GM23338 (cell line): ENCODE results near the gene GADD45B. TPM values are rescaled to one million over a fixed set of nuclear protein-coding genes. Genes with fewer than 3 reads are reported as not detected.

Experiments used
- ATAC-seq: fragments of 200-7000 bp; cut with Tn5 transposase; 3 replicates; pipeline ENCODE4 v1.9.1; 2020
- DNase-seq: peaks from one replicate; pipeline ENCODE4 v3.0.0-alpha.2; 2015; ENCODE audit warnings: low spot score
- H2AFZ ChIP-seq: fragments of 200-600 bp; sonication (generic); 2 replicates; pipeline ENCODE4 v1.8.0; 2016; ENCODE audit warnings: antibody characterized with exemption, mild to moderate bottlenecking, moderate library complexity
- H3F3A ChIP-seq: fragments of 200-600 bp; sonication (generic); replicated peaks from 2 replicates; pipeline ENCODE4 v1.8.0; 2017; ENCODE audit warnings: antibody characterized with exemption, mixed run types, low read depth
- H3K27ac ChIP-seq: fragments of 200-600 bp; sonication (generic); 2 replicates; pipeline ENCODE4 v1.6.1; 2016; ENCODE audit warnings: low read depth
- H3K27me3 ChIP-seq: fragments of 200-600 bp; sonication (generic); 2 replicates; pipeline ENCODE4 v1.8.0; 2016; ENCODE audit warnings: mild to moderate bottlenecking, mixed run types, moderate library complexity; ENCODE audit not compliant: insufficient read depth
- H3K36me3 ChIP-seq: fragments of 200-600 bp; sonication (generic); 2 replicates; pipeline ENCODE4 v1.8.0; 2016; ENCODE audit warnings: mild to moderate bottlenecking; ENCODE audit not compliant: insufficient read depth
- H3K4me1 ChIP-seq: fragments of 200-600 bp; sonication (generic); 2 replicates; pipeline ENCODE4 v1.8.0; 2016; ENCODE audit warnings: mild to moderate bottlenecking, moderate library complexity; ENCODE audit not compliant: insufficient read depth
- H3K4me2 ChIP-seq: fragments of 200-600 bp; sonication (generic); 2 replicates; pipeline ENCODE4 v1.7.1; 2017; ENCODE audit warnings: mixed run types
- H3K4me3 ChIP-seq: fragments of 200-600 bp; sonication (generic); 2 replicates; pipeline ENCODE4 v1.6.1; 2016; ENCODE audit warnings: mixed run types
- H3K79me2 ChIP-seq: fragments of 200-600 bp; sonication (generic); replicated peaks from 2 replicates; pipeline ENCODE4 v1.8.0; 2017; ENCODE audit warnings: mild to moderate bottlenecking; ENCODE audit not compliant: insufficient read depth
- H3K9me2 ChIP-seq: fragments of 200-600 bp; sonication (generic); 2 replicates; pipeline ENCODE4 v1.8.0; 2017; ENCODE audit not compliant: insufficient read depth
- H4K20me1 ChIP-seq: fragments of 200-600 bp; sonication (generic); replicated peaks from 2 replicates; pipeline ENCODE4 v1.8.0; 2017; ENCODE audit warnings: mild to moderate bottlenecking; ENCODE audit not compliant: insufficient read depth
- H3K27ac Mint-ChIP-seq: 2 replicates; pipeline ENCODE4 v1.8.0; 2020; ENCODE audit warnings: inconsistent platforms, mild to moderate bottlenecking, moderate library complexity, mixed read lengths
- H3K27me3 Mint-ChIP-seq: 3 replicates; pipeline ENCODE4 v1.8.0; 2022; ENCODE audit warnings: low read depth, mild to moderate bottlenecking, moderate library complexity, mixed read lengths, inconsistent platforms; ENCODE audit not compliant: insufficient read depth, poor library complexity
- H3K36me3 Mint-ChIP-seq: 3 replicates; pipeline ENCODE4 v1.8.0; 2021; ENCODE audit warnings: low read depth, mild to moderate bottlenecking, inconsistent platforms, moderate library complexity, mixed read lengths
- H3K4me1 Mint-ChIP-seq: 3 replicates; pipeline ENCODE4 v1.8.0; 2020; ENCODE audit warnings: mild to moderate bottlenecking, inconsistent platforms, mixed read lengths
- H3K4me3 Mint-ChIP-seq: 3 replicates; pipeline ENCODE4 v1.8.0; 2021; ENCODE audit warnings: moderate library complexity, mild to moderate bottlenecking, inconsistent platforms, mixed read lengths
- H3K9me3 Mint-ChIP-seq: 3 replicates; pipeline ENCODE4 v1.8.0; 2020; ENCODE audit warnings: moderate library complexity, mild to moderate bottlenecking, inconsistent platforms, mixed read lengths
- CREB1 ChIP-seq: fragments of 250-450 bp; sonication (Bioruptor Pico); IDR thresholded peaks from 2 replicates; pipeline ENCODE4 v1.5.0; 2020; ENCODE audit warnings: low read depth, mild to moderate bottlenecking, moderate library complexity
- ETS1 ChIP-seq: IDR thresholded peaks from 2 replicates; pipeline ENCODE4 v1.6.1; 2016; ENCODE audit warnings: antibody characterized with exemption
- EZH2 ChIP-seq: fragments of 200-600 bp; sonication (generic); IDR thresholded peaks from one replicate; pipeline ENCODE4 v1.8.0; 2017; ENCODE audit warnings: antibody characterized with exemption, mild to moderate bottlenecking, low read depth; ENCODE audit not compliant: unreplicated experiment
- EZH2phosphoT487 ChIP-seq: fragments of 200-600 bp; sonication (generic); IDR thresholded peaks from one replicate; pipeline ENCODE4 v1.8.1; 2018; ENCODE audit warnings: antibody characterized with exemption; ENCODE audit not compliant: unreplicated experiment
- JUNB ChIP-seq: IDR thresholded peaks from one replicate; pipeline ENCODE4 v1.6.1; 2016; ENCODE audit warnings: antibody characterized with exemption; ENCODE audit not compliant: unreplicated experiment
- ZNF114 ChIP-seq: fragments of 250-450 bp; sonication (Bioruptor Pico); IDR thresholded peaks from 2 replicates; pipeline ENCODE4 v1.5.0; 2020; ENCODE audit warnings: mild to moderate bottlenecking, moderate library complexity
- ZNF331 ChIP-seq: fragments of 250-450 bp; sonication (Bioruptor Pico); IDR thresholded peaks from 2 replicates; pipeline ENCODE4 v1.5.0; 2020; ENCODE audit warnings: low read depth, mild to moderate bottlenecking, moderate library complexity
- polyA plus RNA-seq: library from polyadenylated mRNA; unstranded; fragments of >200 nt; fragmentation: Nextera tagmentation; extraction: Ambion mirVana; gene quantifications from 2 replicates; pipeline ENCODE4 v1.2.1, GENCODE V29; 2016
- total RNA-seq: library from RNA; depleted of rRNA; stranded (reverse); fragments of >200 nt; shearing (Covaris generic); gene quantifications from 2 replicates; pipeline ENCODE4 v1.2.3, GENCODE V29; 2014
- TF ChIP-seq, protein P1 (sequence below): fragments of 250-450 bp; sonication (Bioruptor Pico); IDR thresholded peaks from 2 replicates; pipeline ENCODE4 v1.5.0; 2020; ENCODE audit warnings: mild to moderate bottlenecking, moderate library complexity
- TF ChIP-seq, protein P2 (sequence below): IDR thresholded peaks from one replicate; pipeline ENCODE4 v1.6.1; 2018; ENCODE audit warnings: antibody characterized with exemption; ENCODE audit not compliant: unreplicated experiment

The GADD45B gene
- total and polyA plus RNA-seq, 2 experiments from 2014 or later = 12.3 to 16.6 TPM

- TF ChIP-seq, protein P1, sequence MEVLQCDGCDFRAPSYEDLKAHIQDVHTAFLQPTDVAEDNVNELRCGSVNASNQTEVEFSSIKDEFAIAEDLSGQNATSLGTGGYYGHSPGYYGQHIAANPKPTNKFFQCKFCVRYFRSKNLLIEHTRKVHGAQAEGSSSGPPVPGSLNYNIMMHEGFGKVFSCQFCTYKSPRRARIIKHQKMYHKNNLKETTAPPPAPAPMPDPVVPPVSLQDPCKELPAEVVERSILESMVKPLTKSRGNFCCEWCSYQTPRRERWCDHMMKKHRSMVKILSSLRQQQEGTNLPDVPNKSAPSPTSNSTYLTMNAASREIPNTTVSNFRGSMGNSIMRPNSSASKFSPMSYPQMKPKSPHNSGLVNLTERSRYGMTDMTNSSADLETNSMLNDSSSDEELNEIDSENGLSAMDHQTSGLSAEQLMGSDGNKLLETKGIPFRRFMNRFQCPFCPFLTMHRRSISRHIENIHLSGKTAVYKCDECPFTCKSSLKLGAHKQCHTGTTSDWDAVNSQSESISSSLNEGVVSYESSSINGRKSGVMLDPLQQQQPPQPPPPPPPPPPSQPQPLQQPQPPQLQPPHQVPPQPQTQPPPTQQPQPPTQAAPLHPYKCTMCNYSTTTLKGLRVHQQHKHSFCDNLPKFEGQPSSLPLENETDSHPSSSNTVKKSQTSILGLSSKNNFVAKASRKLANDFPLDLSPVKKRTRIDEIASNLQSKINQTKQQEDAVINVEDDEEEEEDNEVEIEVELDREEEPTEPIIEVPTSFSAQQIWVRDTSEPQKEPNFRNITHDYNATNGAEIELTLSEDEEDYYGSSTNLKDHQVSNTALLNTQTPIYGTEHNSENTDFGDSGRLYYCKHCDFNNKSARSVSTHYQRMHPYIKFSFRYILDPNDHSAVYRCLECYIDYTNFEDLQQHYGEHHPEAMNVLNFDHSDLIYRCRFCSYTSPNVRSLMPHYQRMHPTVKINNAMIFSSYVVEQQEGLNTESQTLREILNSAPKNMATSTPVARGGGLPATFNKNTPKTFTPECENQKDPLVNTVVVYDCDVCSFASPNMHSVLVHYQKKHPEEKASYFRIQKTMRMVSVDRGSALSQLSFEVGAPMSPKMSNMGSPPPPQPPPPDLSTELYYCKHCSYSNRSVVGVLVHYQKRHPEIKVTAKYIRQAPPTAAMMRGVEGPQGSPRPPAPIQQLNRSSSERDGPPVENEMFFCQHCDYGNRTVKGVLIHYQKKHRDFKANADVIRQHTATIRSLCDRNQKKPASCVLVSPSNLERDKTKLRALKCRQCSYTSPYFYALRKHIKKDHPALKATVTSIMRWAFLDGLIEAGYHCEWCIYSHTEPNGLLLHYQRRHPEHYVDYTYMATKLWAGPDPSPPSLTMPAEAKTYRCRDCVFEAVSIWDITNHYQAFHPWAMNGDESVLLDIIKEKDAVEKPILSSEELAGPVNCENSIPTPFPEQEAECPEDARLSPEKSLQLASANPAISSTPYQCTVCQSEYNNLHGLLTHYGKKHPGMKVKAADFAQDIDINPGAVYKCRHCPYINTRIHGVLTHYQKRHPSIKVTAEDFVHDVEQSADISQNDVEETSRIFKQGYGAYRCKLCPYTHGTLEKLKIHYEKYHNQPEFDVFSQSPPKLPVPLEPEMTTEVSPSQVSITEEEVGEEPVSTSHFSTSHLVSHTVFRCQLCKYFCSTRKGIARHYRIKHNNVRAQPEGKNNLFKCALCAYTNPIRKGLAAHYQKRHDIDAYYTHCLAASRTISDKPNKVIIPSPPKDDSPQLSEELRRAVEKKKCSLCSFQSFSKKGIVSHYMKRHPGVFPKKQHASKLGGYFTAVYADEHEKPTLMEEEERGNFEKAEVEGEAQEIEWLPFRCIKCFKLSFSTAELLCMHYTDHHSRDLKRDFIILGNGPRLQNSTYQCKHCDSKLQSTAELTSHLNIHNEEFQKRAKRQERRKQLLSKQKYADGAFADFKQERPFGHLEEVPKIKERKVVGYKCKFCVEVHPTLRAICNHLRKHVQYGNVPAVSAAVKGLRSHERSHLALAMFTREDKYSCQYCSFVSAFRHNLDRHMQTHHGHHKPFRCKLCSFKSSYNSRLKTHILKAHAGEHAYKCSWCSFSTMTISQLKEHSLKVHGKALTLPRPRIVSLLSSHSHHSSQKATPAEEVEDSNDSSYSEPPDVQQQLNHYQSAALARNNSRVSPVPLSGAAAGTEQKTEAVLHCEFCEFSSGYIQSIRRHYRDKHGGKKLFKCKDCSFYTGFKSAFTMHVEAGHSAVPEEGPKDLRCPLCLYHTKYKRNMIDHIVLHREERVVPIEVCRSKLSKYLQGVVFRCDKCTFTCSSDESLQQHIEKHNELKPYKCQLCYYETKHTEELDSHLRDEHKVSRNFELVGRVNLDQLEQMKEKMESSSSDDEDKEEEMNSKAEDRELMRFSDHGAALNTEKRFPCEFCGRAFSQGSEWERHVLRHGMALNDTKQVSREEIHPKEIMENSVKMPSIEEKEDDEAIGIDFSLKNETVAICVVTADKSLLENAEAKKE (CRISPR knock-in tag) = no peak
- TF ChIP-seq ETS1 = no peak
- no peak for TF ChIP-seq EZH2
- no peak for TF ChIP-seq ZNF331 (CRISPR knock-in tag)
- no peak for TF ChIP-seq CREB1
Observed at GRCh38 chr19:2490659-2491058, 14.7 kb downstream of the GADD45B start (continued).

- Mint-ChIP-seq H3K27me3 (peaks cover 56% of the 10 kb centered on the region), H3K9me3 (no peaks in the 10 kb centered on the region), H3K4me1 (peaks cover 17% of the 10 kb centered on the region; the same call in 2 of the 3 replicates), H3K27ac (no peak overlapping the region), H3K4me3 (no peak overlapping the region), H3K36me3 (no peaks in the 10 kb centered on the region)
- Histone ChIP-seq H3K9me2 (no peaks in the 10 kb centered on the region), H4K20me1 (no peaks in the 10 kb centered on the region), H3K27me3 (peaks cover 64% of the 10 kb centered on the region), H2AFZ (no peak overlapping the region), H3K27ac (no peak overlapping the region), H3K36me3 (no peaks in the 10 kb centered on the region), H3K79me2 (no peaks in the 10 kb centered on the region), H3F3A (0 out of 2 replicates have a peak, but pooled peaks cover 2% of the 10 kb centered on the region), H3K4me1 (peaks cover 15% of the 10 kb centered on the region; the same call in 1 of the 2 replicates), H3K4me3 (no peak overlapping the region), H3K4me2 (no peak overlapping the region)
- no peak for ATAC-seq
- no peak for DNase-seq
- TF ChIP-seq, protein P2, sequence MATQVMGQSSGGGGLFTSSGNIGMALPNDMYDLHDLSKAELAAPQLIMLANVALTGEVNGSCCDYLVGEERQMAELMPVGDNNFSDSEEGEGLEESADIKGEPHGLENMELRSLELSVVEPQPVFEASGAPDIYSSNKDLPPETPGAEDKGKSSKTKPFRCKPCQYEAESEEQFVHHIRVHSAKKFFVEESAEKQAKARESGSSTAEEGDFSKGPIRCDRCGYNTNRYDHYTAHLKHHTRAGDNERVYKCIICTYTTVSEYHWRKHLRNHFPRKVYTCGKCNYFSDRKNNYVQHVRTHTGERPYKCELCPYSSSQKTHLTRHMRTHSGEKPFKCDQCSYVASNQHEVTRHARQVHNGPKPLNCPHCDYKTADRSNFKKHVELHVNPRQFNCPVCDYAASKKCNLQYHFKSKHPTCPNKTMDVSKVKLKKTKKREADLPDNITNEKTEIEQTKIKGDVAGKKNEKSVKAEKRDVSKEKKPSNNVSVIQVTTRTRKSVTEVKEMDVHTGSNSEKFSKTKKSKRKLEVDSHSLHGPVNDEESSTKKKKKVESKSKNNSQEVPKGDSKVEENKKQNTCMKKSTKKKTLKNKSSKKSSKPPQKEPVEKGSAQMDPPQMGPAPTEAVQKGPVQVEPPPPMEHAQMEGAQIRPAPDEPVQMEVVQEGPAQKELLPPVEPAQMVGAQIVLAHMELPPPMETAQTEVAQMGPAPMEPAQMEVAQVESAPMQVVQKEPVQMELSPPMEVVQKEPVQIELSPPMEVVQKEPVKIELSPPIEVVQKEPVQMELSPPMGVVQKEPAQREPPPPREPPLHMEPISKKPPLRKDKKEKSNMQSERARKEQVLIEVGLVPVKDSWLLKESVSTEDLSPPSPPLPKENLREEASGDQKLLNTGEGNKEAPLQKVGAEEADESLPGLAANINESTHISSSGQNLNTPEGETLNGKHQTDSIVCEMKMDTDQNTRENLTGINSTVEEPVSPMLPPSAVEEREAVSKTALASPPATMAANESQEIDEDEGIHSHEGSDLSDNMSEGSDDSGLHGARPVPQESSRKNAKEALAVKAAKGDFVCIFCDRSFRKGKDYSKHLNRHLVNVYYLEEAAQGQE = no peak
- no peak for TF ChIP-seq ZNF114
- no peak for TF ChIP-seq EZH2
- TF ChIP-seq CREB1 = no peak
- TF ChIP-seq EZH2phosphoT487 = no peak
- no peak for TF ChIP-seq ZNF331 (CRISPR knock-in tag)
- no peak for TF ChIP-seq ETS1
- no peak for TF ChIP-seq JUNB
Observed at GRCh38 chr19:2491130-2491801, 15.3 kb downstream of the GADD45B start.
